Measurements from ENCODE around the gene CGRRF1.

CGRRF1 gene

GRCh38 chr14:54568821-54569595, 59.3 kb downstream of the CGRRF1 start:
- Histone ChIP-seq H3K79me2 (ENCODE audit: insufficient read depth, low read length) (no peaks in the 10 kb centered on the region), H3F3A (ENCODE audit: insufficient read depth) (peaks cover 9% of the 10 kb centered on the region), H2AFZ (ENCODE audit: low read depth, low read length, severe bottlenecking) (no peak overlapping the region), H3K27me3 (ENCODE audit: low read length) (no peaks in the 10 kb centered on the region), H4K20me1 (ENCODE audit: low read depth, low read length) (no peaks in the 10 kb centered on the region), H3K9me3 (ENCODE audit: insufficient read depth, low read length) (peaks cover 12% of the 10 kb centered on the region; the same call in 1 of the 2 replicates), H3K9ac (ENCODE audit: low read length) (no peak overlapping the region), H3K9me2 (replicated peaks; ENCODE audit: insufficient read depth, low read length) (no peaks in the 10 kb centered on the region), H3K4me2 (ENCODE audit: low read depth, low read length, poor library complexity, severe bottlenecking) (no peak overlapping the region), H3K4me3 (ENCODE audit: insufficient read depth, low read length, poor library complexity, severe bottlenecking) (no peak overlapping the region), H3K36me3 (ENCODE audit: low read length) (peaks cover 4% of the 10 kb centered on the region; the same call in 1 of the 2 replicates), H3K27ac (ENCODE audit: low read depth, low read length) (no peak overlapping the region)
- TF ChIP-seq EZH2phosphoT487 (conservative IDR thresholded peaks at IDR 0.05; ENCODE audit: low read length) = no peak
- TF ChIP-seq, protein P1, sequence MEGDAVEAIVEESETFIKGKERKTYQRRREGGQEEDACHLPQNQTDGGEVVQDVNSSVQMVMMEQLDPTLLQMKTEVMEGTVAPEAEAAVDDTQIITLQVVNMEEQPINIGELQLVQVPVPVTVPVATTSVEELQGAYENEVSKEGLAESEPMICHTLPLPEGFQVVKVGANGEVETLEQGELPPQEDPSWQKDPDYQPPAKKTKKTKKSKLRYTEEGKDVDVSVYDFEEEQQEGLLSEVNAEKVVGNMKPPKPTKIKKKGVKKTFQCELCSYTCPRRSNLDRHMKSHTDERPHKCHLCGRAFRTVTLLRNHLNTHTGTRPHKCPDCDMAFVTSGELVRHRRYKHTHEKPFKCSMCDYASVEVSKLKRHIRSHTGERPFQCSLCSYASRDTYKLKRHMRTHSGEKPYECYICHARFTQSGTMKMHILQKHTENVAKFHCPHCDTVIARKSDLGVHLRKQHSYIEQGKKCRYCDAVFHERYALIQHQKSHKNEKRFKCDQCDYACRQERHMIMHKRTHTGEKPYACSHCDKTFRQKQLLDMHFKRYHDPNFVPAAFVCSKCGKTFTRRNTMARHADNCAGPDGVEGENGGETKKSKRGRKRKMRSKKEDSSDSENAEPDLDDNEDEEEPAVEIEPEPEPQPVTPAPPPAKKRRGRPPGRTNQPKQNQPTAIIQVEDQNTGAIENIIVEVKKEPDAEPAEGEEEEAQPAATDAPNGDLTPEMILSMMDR (IDR thresholded peaks at IDR 0.05; ENCODE audit: insufficient read depth, low read length, poor library complexity, severe bottlenecking) = no peak

DNA sequence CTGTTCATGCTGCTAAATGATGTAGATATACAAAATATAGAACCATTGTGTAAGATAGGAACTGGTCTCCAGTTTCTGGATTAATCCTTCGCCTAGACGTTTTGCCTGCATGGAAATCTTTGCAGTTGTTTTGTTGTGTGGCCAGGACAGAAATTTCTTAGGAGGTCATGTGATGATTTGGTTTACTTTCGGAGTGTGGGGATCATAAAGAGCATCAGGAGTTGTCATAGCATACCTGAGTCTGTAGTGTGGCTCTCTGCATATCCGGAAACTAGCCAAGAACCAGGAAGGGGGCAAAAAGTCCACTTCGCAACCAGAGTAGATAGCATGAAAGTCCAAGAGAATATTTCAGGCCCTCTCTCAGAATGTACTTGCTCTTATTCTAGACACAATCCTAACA, 60.3 kb downstream of the CGRRF1 start:
- TF ChIP-seq, protein P1 (IDR thresholded peaks at IDR 0.05; ENCODE audit: insufficient read depth, low read length, poor library complexity, severe bottlenecking) = no peak
- no peak for TF ChIP-seq EZH2phosphoT487 (conservative IDR thresholded peaks at IDR 0.05; ENCODE audit: low read length)
- Histone ChIP-seq H3K27ac (ENCODE audit: low read depth, low read length) (no peak overlapping the region), H3K79me2 (ENCODE audit: insufficient read depth, low read length) (no peaks in the 10 kb centered on the region), H3F3A (ENCODE audit: insufficient read depth) (no peaks in the 10 kb centered on the region), H3K9ac (ENCODE audit: low read length) (no peak overlapping the region), H3K4me2 (ENCODE audit: low read depth, low read length, poor library complexity, severe bottlenecking) (no peak overlapping the region), H3K9me3 (ENCODE audit: insufficient read depth, low read length) (peaks cover 12% of the 10 kb centered on the region; the same call in 1 of the 2 replicates), H4K20me1 (ENCODE audit: low read depth, low read length) (no peaks in the 10 kb centered on the region), H3K36me3 (ENCODE audit: low read length) (peaks cover 4% of the 10 kb centered on the region; the same call in 1 of the 2 replicates), H3K9me2 (replicated peaks; ENCODE audit: insufficient read depth, low read length) (no peaks in the 10 kb centered on the region), H3K4me3 (ENCODE audit: insufficient read depth, low read length, poor library complexity, severe bottlenecking) (no peak overlapping the region), H2AFZ (ENCODE audit: low read depth, low read length, severe bottlenecking) (no peak overlapping the region), H3K27me3 (ENCODE audit: low read length) (no peaks in the 10 kb centered on the region)

DNA sequence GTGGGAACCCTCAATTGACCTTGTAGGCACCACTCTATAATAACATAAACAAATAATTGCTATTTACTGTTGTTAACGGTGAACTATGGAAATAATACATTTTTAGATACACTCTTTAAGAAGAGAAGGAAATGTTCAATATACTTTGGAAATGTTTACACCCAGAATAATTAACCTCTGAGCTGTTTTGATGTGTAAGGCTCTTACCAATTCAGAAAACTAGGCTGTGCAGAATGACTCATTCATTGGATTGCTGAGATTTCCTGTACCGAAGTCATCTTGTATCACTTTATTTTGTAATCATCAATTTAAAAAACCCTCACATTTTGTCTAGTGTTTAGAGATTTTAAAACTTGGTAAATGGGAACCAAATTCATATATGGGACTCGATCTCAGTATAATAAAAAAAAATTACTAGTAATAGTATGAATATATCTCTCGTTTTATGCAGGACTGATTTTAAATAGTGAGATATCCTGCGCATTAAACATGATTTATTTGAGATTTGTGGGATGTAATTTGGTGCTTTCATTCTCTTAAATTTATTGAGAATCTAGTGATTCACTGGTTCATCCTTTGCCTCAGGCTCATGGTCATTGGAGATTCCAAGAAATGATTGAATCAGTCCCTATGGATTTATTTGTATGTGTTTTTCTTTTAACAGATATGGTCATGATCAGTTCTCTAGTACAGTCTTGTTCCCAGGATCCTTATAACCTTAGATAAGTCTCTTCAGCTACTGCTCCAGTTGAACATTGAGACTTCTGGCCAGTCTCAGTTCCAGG, 61.1 kb downstream of the CGRRF1 start:
- H3K9me3 ChIP-seq (ENCODE audit: insufficient read depth, low read length) = peaks cover 12% of the 10 kb centered on the region; the same call in 1 of the 2 replicates
- peaks cover 4% of the 10 kb centered on the region; the same call in 1 of the 2 replicates for H3K36me3 ChIP-seq (ENCODE audit: low read length)
- no peaks in the 10 kb centered on the region for H3F3A ChIP-seq (ENCODE audit: insufficient read depth)
- no peak for TF ChIP-seq EZH2phosphoT487 (conservative IDR thresholded peaks at IDR 0.05; ENCODE audit: low read length)
- TF ChIP-seq, protein P1 (IDR thresholded peaks at IDR 0.05; ENCODE audit: insufficient read depth, low read length, poor library complexity, severe bottlenecking) = no peak
- no peak overlapping the region for H3K27ac ChIP-seq (ENCODE audit: low read depth, low read length)
- H2AFZ ChIP-seq (ENCODE audit: low read depth, low read length, severe bottlenecking) = no peak overlapping the region
- no peak overlapping the region for H3K4me2 ChIP-seq (ENCODE audit: low read depth, low read length, poor library complexity, severe bottlenecking)
- no peaks in the 10 kb centered on the region for H3K27me3 ChIP-seq (ENCODE audit: low read length)
- no peak overlapping the region for H3K4me3 ChIP-seq (ENCODE audit: insufficient read depth, low read length, poor library complexity, severe bottlenecking)
- H3K9me2 ChIP-seq (replicated peaks; ENCODE audit: insufficient read depth, low read length) = no peaks in the 10 kb centered on the region
- H4K20me1 ChIP-seq (ENCODE audit: low read depth, low read length) = no peaks in the 10 kb centered on the region
- no peak overlapping the region for H3K9ac ChIP-seq (ENCODE audit: low read length)
- H3K79me2 ChIP-seq (ENCODE audit: insufficient read depth, low read length) = no peaks in the 10 kb centered on the region
